VCaP (cell line): ENCODE results near the gene FICD.

ENCODE experiments used
- H3K27ac ChIP-seq: fragments of 450-650 bp; 2 replicates; pipeline ENCODE4 v1.5.1; 2017
- CTCF ChIP-seq: fragments of 450-650 bp; conservative IDR thresholded peaks from 2 replicates; pipeline ENCODE4 v1.5.1; 2017; ENCODE audit warnings: mild to moderate bottlenecking, moderate library complexity

Gene FICD

GRCh38 chr12:108565146-108565545 is 50.1 kb downstream of the FICD start:
- H3K27ac ChIP-seq, result peak overlapping the region; percentile 66
- TF ChIP-seq CTCF, result no peak

GRCh38 chr12:108565976-108566375 is 50.9 kb downstream of the FICD start:
- H3K27ac ChIP-seq, result peak overlapping the region; percentile 66

GRCh38 chr12:108566452-108566851 is 51.4 kb downstream of the FICD start:
- H3K27ac ChIP-seq, result peak overlapping the region; percentile 66
- no peak for TF ChIP-seq CTCF

More at GRCh38 chr12:108565976-108566375, 50.9 kb downstream of the FICD start:
- no peak for TF ChIP-seq CTCF

- H3K27ac ChIP-seq, result peak overlapping the region; percentile 66
- TF ChIP-seq CTCF, result no peak
Observed at GRCh38 chr12:108567406-108568337, 52.6 kb downstream of the FICD start.

GRCh38 chr12:108568338-108569154 is 53.5 kb downstream of the FICD start:
- H3K27ac ChIP-seq, result peak overlapping the region; percentile 66
- TF ChIP-seq CTCF, result 0 out of 2 replicates have a peak, but pooled peaks have one; percentile 9
